Stimulated activated CD8-positive, alpha-beta memory T cell treated with anti-CD3 and anti-CD28 coated beads, Interleukin-2, amount 100 ng/mL, for 48 hours (primary cell): ENCODE results near the gene COPE.
"Not testable (repeated sequence)": the region's sequence is repeated elsewhere in the genome, so short reads cannot be mapped to it uniquely, and the experiment has no call there.

Experiments used
- DNase-seq, 2 donors: peaks; one replicate each; pipeline ENCODE4 v3.0.0-alpha.2; 2020; ENCODE audit warnings: low read depth in 2 of 2

COPE gene

GRCh38 chr19:18940769-18941627, 21.8 kb upstream of the COPE start, which contains the start of gene HOMER3:
Gene HOMER3 (minus strand): TSS chr19:18941217. CDS start chr19:18938982, 2,235 bp downstream.
- peak; percentile 68 to 71 for DNase-seq

GRCh38 chr19:18939922-18940768, 21.0 kb upstream of the COPE start:
- no peak for DNase-seq

- DNase-seq, result no peak
These were observed 20.0 kb upstream of the COPE start for GRCh38 chr19:18939163-18939562.

- DNase-seq, result no peak
These were observed 14.1 kb upstream of the COPE start for GRCh38 chr19:18933297-18933696.

GRCh38 chr19:18932216-18932841, 13.1 kb upstream of the COPE start:
- DNase-seq, result peak; percentile 82 to 90

- no peak for DNase-seq
These were observed 12.4 kb upstream of the COPE start for GRCh38 chr19:18931316-18932162.

GRCh38 chr19:18929311-18929710, 10.1 kb upstream of the COPE start:
- DNase-seq, result no peak

- no peak for DNase-seq
These were observed 9.0 kb upstream of the COPE start for GRCh38 chr19:18928018-18928805.

GRCh38 chr19:18924684-18925213, 5.6 kb upstream of the COPE start:
- no peak for DNase-seq

GRCh38 chr19:18922228-18922985, 3.2 kb upstream of the COPE start:
- DNase-seq, result no peak

- no peak for DNase-seq
These were observed 2.4 kb upstream of the COPE start for GRCh38 chr19:18921593-18921992.

GRCh38 chr19:18920400-18920799, 1.2 kb upstream of the COPE start:
- DNase-seq, result no peak

- DNase-seq, result no peak
These were observed 670 bp upstream of the COPE start for GRCh38 chr19:18919900-18920214.

GRCh38 chr19:18917593-18917992, 1.6 kb downstream of the COPE start:
- DNase-seq, result not testable (repeated sequence)

- no peak for DNase-seq
These were observed 3.5 kb downstream of the COPE start for GRCh38 chr19:18915639-18916038.

GRCh38 chr19:18913466-18913865, 5.7 kb downstream of the COPE start:
- no peak for DNase-seq

GRCh38 chr19:18912933-18913332, 6.3 kb downstream of the COPE start:
- no peak for DNase-seq

GRCh38 chr19:18910801-18911436, 8.3 kb downstream of the COPE start:
- DNase-seq, result no peak

GRCh38 chr19:18910010-18910409, 9.2 kb downstream of the COPE start:
- DNase-seq, result no peak
